ENCODE measurements around the gene PRKAG2.
"Not testable (repeated sequence)": the region's sequence is repeated elsewhere in the genome, so short reads cannot be mapped to it uniquely, and the experiment has no call there.

The PRKAG2 gene

GRCh38 chr7:151834271-151835035 is 42.5 kb downstream of the PRKAG2 start:
- peaks cover 29% of the 10 kb centered on the region for H3K4me1 Mint-ChIP-seq (ENCODE audit: low read depth)
- H3K4me3 Mint-ChIP-seq: no peak overlapping the region
- no peaks in the 10 kb centered on the region for H3K27me3 Mint-ChIP-seq
- H3K36me3 Mint-ChIP-seq: peaks cover 4% of the 10 kb centered on the region
- H3K27ac Mint-ChIP-seq: no peak overlapping the region
- no peaks in the 10 kb centered on the region for H3K9me3 Mint-ChIP-seq (ENCODE audit: low read depth)

GRCh38 chr7:151833691-151834090 is 43.2 kb downstream of the PRKAG2 start:
- peaks cover 29% of the 10 kb centered on the region for H3K4me1 Mint-ChIP-seq (ENCODE audit: low read depth)
- H3K4me3 Mint-ChIP-seq: no peak overlapping the region
- no peaks in the 10 kb centered on the region for H3K9me3 Mint-ChIP-seq (ENCODE audit: low read depth)
- H3K27ac Mint-ChIP-seq: no peak overlapping the region
- H3K36me3 Mint-ChIP-seq: peaks cover 4% of the 10 kb centered on the region
- H3K27me3 Mint-ChIP-seq: no peaks in the 10 kb centered on the region

- H3K27me3 Mint-ChIP-seq: no peaks in the 10 kb centered on the region
- peaks cover 5% of the 10 kb centered on the region for H3K36me3 Mint-ChIP-seq
- no peak overlapping the region for H3K27ac Mint-ChIP-seq
- no peaks in the 10 kb centered on the region for H3K9me3 Mint-ChIP-seq (ENCODE audit: low read depth)
- no peak overlapping the region for H3K4me3 Mint-ChIP-seq
- H3K4me1 Mint-ChIP-seq (ENCODE audit: low read depth): peaks cover 27% of the 10 kb centered on the region
Measured at GRCh38 chr7:151833213-151833651, 43.7 kb downstream of the PRKAG2 start.

- Mint-ChIP-seq H3K27ac (no peak overlapping the region), H3K27me3 (no peaks in the 10 kb centered on the region), H3K4me1 (ENCODE audit: low read depth) (peaks cover 27% of the 10 kb centered on the region), H3K9me3 (ENCODE audit: low read depth) (no peaks in the 10 kb centered on the region), H3K4me3 (no peak overlapping the region), H3K36me3 (peaks cover 6% of the 10 kb centered on the region)
Measured at GRCh38 chr7:151832656-151833055, 44.3 kb downstream of the PRKAG2 start.

- Mint-ChIP-seq H3K27me3 (no peaks in the 10 kb centered on the region), H3K36me3 (peaks cover 6% of the 10 kb centered on the region), H3K9me3 (ENCODE audit: low read depth) (no peaks in the 10 kb centered on the region), H3K4me3 (no peak overlapping the region), H3K4me1 (ENCODE audit: low read depth) (peaks cover 25% of the 10 kb centered on the region), H3K27ac (no peak overlapping the region)
Measured at GRCh38 chr7:151832138-151832537, 44.8 kb downstream of the PRKAG2 start.

- Mint-ChIP-seq H3K9me3 (ENCODE audit: low read depth) (no peaks in the 10 kb centered on the region), H3K4me3 (no peak overlapping the region), H3K36me3 (peaks cover 6% of the 10 kb centered on the region), H3K27me3 (no peaks in the 10 kb centered on the region), H3K4me1 (ENCODE audit: low read depth) (peaks cover 27% of the 10 kb centered on the region), H3K27ac (no peak overlapping the region)
Measured at GRCh38 chr7:151831606-151832005, 45.3 kb downstream of the PRKAG2 start.

GRCh38 chr7:151830121-151830830 is 46.6 kb downstream of the PRKAG2 start:
- peaks cover 33% of the 10 kb centered on the region for H3K4me1 Mint-ChIP-seq (ENCODE audit: low read depth)
- no peak overlapping the region for H3K4me3 Mint-ChIP-seq
- H3K36me3 Mint-ChIP-seq: peaks cover 6% of the 10 kb centered on the region
- H3K27ac Mint-ChIP-seq: no peak overlapping the region
- H3K9me3 Mint-ChIP-seq (ENCODE audit: low read depth): no peaks in the 10 kb centered on the region
- no peaks in the 10 kb centered on the region for H3K27me3 Mint-ChIP-seq

GRCh38 chr7:151829707-151830106 is 47.2 kb downstream of the PRKAG2 start:
- peaks cover 32% of the 10 kb centered on the region for H3K4me1 Mint-ChIP-seq (ENCODE audit: low read depth)
- H3K9me3 Mint-ChIP-seq (ENCODE audit: low read depth): no peaks in the 10 kb centered on the region
- no peaks in the 10 kb centered on the region for H3K27me3 Mint-ChIP-seq
- no peak overlapping the region for H3K4me3 Mint-ChIP-seq
- H3K36me3 Mint-ChIP-seq: peaks cover 6% of the 10 kb centered on the region
- H3K27ac Mint-ChIP-seq: no peak overlapping the region

- Mint-ChIP-seq H3K27me3 (no peaks in the 10 kb centered on the region), H3K36me3 (peaks cover 2% of the 10 kb centered on the region), H3K27ac (no peak overlapping the region), H3K9me3 (ENCODE audit: low read depth) (no peaks in the 10 kb centered on the region), H3K4me1 (ENCODE audit: low read depth) (peaks cover 29% of the 10 kb centered on the region), H3K4me3 (no peak overlapping the region)
Measured at GRCh38 chr7:151827620-151828019, 49.3 kb downstream of the PRKAG2 start.

- H3K4me1 Mint-ChIP-seq (ENCODE audit: low read depth): peaks cover 29% of the 10 kb centered on the region
- not testable (repeated sequence) for H3K9me3 Mint-ChIP-seq (ENCODE audit: low read depth); H3K27me3 Mint-ChIP-seq; H3K36me3 Mint-ChIP-seq; H3K4me3 Mint-ChIP-seq; H3K27ac Mint-ChIP-seq
Measured at GRCh38 chr7:151826316-151826715, 50.6 kb downstream of the PRKAG2 start.

- H3K27me3 Mint-ChIP-seq: no peaks in the 10 kb centered on the region
- H3K4me3 Mint-ChIP-seq: no peak overlapping the region
- peaks cover 28% of the 10 kb centered on the region for H3K4me1 Mint-ChIP-seq (ENCODE audit: low read depth)
- H3K9me3 Mint-ChIP-seq (ENCODE audit: low read depth): no peaks in the 10 kb centered on the region
- peaks cover 2% of the 10 kb centered on the region for H3K36me3 Mint-ChIP-seq
- no peak overlapping the region for H3K27ac Mint-ChIP-seq
Measured at GRCh38 chr7:151825721-151826120, 51.2 kb downstream of the PRKAG2 start.

GRCh38 chr7:151824373-151824933 is 52.5 kb downstream of the PRKAG2 start:
- H3K4me1 Mint-ChIP-seq (ENCODE audit: low read depth): peaks cover 26% of the 10 kb centered on the region
- no peaks in the 10 kb centered on the region for H3K9me3 Mint-ChIP-seq (ENCODE audit: low read depth)
- no peak overlapping the region for H3K27ac Mint-ChIP-seq
- peaks cover 2% of the 10 kb centered on the region for H3K36me3 Mint-ChIP-seq
- no peak overlapping the region for H3K4me3 Mint-ChIP-seq
- H3K27me3 Mint-ChIP-seq: no peaks in the 10 kb centered on the region

- Mint-ChIP-seq H3K27me3 (no peaks in the 10 kb centered on the region), H3K9me3 (ENCODE audit: low read depth) (no peaks in the 10 kb centered on the region), H3K4me1 (ENCODE audit: low read depth) (peaks cover 20% of the 10 kb centered on the region), H3K4me3 (no peak overlapping the region), H3K27ac (no peak overlapping the region), H3K36me3 (peaks cover 2% of the 10 kb centered on the region)
Measured at GRCh38 chr7:151823566-151824372, 53.1 kb downstream of the PRKAG2 start.

- H3K27me3 Mint-ChIP-seq: no peaks in the 10 kb centered on the region
- H3K9me3 Mint-ChIP-seq (ENCODE audit: low read depth): no peaks in the 10 kb centered on the region
- no peaks in the 10 kb centered on the region for H3K36me3 Mint-ChIP-seq
- H3K27ac Mint-ChIP-seq: no peak overlapping the region
- H3K4me3 Mint-ChIP-seq: no peak overlapping the region
- peaks cover 20% of the 10 kb centered on the region for H3K4me1 Mint-ChIP-seq (ENCODE audit: low read depth)
Measured at GRCh38 chr7:151822541-151823181, 54.3 kb downstream of the PRKAG2 start.
